HepG2 (cell line): Measurements from ENCODE around the gene IRF6. TPM values are rescaled to one million over a fixed set of nuclear protein-coding genes. Genes with fewer than 3 reads are reported as not detected.

Source experiments
- CBX1 ChIP-seq: IDR thresholded peaks from one replicate; pipeline ENCODE4 v1.6.1; 2016; ENCODE audit warnings: antibody characterized with exemption, low read depth
- CCDC6 ChIP-seq: sonication (generic); formaldehyde crosslinking; IDR thresholded peaks from 2 replicates; pipeline ENCODE4 v1.8.1; 2022; ENCODE audit warnings: mild to moderate bottlenecking, missing genetic modification reagents, moderate library complexity
- ELF3 ChIP-seq: IDR thresholded peaks from 2 replicates; pipeline ENCODE4 v1.6.1; 2016; ENCODE audit warnings: missing genetic modification reagents, missing compliant biosample characterization
- FOXO1 ChIP-seq: sonication (generic); formaldehyde crosslinking; IDR thresholded peaks from 2 replicates; pipeline ENCODE4 v1.4.0; 2020; ENCODE audit warnings: missing genetic modification reagents
- HDAC2 ChIP-seq: sonication (generic); formaldehyde crosslinking; IDR thresholded peaks from 2 replicates; pipeline ENCODE4 v1.4.0; 2020; ENCODE audit warnings: missing genetic modification reagents
- MIXL1 ChIP-seq: IDR thresholded peaks from 2 replicates; pipeline ENCODE4 v1.6.1; 2016
- NFKB2 ChIP-seq: sonication (generic); formaldehyde crosslinking; IDR thresholded peaks from 2 replicates; pipeline ENCODE4 v1.4.0; 2020; ENCODE audit warnings: missing genetic modification reagents, borderline replicate concordance
- NR2F2 ChIP-seq: IDR thresholded peaks from 2 replicates; pipeline ENCODE4 v1.6.1; 2012; ENCODE audit warnings: low read depth, inconsistent platforms, borderline replicate concordance
- NR3C1 ChIP-seq: sonication (generic); formaldehyde crosslinking; IDR thresholded peaks from 2 replicates; pipeline ENCODE4 v1.4.0; 2020; ENCODE audit warnings: missing genetic modification reagents
- PAX8 ChIP-seq: sonication (generic); formaldehyde crosslinking; IDR thresholded peaks from 2 replicates; pipeline ENCODE4 v1.8.0; 2022; ENCODE audit warnings: mild to moderate bottlenecking, missing genetic modification reagents, borderline replicate concordance
- POLR2G ChIP-seq: fragments of 200-400 bp; formaldehyde crosslinking; IDR thresholded peaks from 2 replicates; pipeline ENCODE4 v1.6.1; 2018; ENCODE audit warnings: mild to moderate bottlenecking, low read depth, low read length, moderate library complexity
- RXRA ChIP-seq: sonication (generic); formaldehyde crosslinking; IDR thresholded peaks from 2 replicates; pipeline ENCODE4 v1.5.1; 2020; ENCODE audit warnings: missing genetic modification reagents
- TARDBP ChIP-seq: sonication (generic); formaldehyde crosslinking; IDR thresholded peaks from 2 replicates; pipeline ENCODE4 v1.8.0; 2022; ENCODE audit warnings: mild to moderate bottlenecking, missing genetic modification reagents
- TBP ChIP-seq: sonication (generic); formaldehyde crosslinking; IDR thresholded peaks from 2 replicates; pipeline ENCODE4 v1.5.0; 2020; ENCODE audit warnings: missing genetic modification reagents
- ZNF124 ChIP-seq: sonication (generic); formaldehyde crosslinking; IDR thresholded peaks from 2 replicates; pipeline ENCODE4 v1.4.0; 2020; ENCODE audit warnings: missing genetic modification reagents
- ZNF331 ChIP-seq: sonication (generic); formaldehyde crosslinking; IDR thresholded peaks from 2 replicates; pipeline ENCODE4 v1.4.0; 2020; ENCODE audit warnings: missing genetic modification reagents
- ZNF343 ChIP-seq: sonication (generic); formaldehyde crosslinking; IDR thresholded peaks from 2 replicates; pipeline ENCODE4 v1.4.0; 2020; ENCODE audit warnings: mild to moderate bottlenecking, missing genetic modification reagents
- ZNF468 ChIP-seq: sonication (generic); formaldehyde crosslinking; IDR thresholded peaks from 2 replicates; pipeline ENCODE4 v1.8.0; 2022; ENCODE audit warnings: mild to moderate bottlenecking, moderate library complexity, missing genetic modification reagents
- ZNF563 ChIP-seq: sonication (generic); formaldehyde crosslinking; IDR thresholded peaks from 2 replicates; pipeline ENCODE4 v1.8.0; 2022; ENCODE audit warnings: mild to moderate bottlenecking, moderate library complexity, missing genetic modification reagents
- ZNF781 ChIP-seq: sonication (generic); formaldehyde crosslinking; IDR thresholded peaks from 2 replicates; pipeline ENCODE4 v1.5.1; 2020; ENCODE audit warnings: borderline replicate concordance, mild to moderate bottlenecking, missing genetic modification reagents; ENCODE audit errors: not compliant biosample characterization
- polyA plus RNA-seq, 8 experiments: library from polyadenylated mRNA; depleted of rRNA in 3 of 8; stranded (reverse) in 7 of 8; unstranded in 1 of 8; fragments of >200 nt; fragmentation: Illumina TruSeq in 4 of 8; extraction: Trizol in 4 of 8; gene quantifications; 2 replicates each; pipeline versions ENCODE4 v1.2.1 to v1.2.3, GENCODE V29; 2011 to 2016; ENCODE audit warnings: low read depth in 4 of 8, missing spikeins in 1 of 8, mixed read lengths in 1 of 8; ENCODE audit not compliant: insufficient read depth in 1 of 8
- total RNA-seq, 5 experiments: library from RNA; depleted of rRNA; stranded (reverse); fragments of >200 nt; fragmentation: Illumina TruSeq; extraction: Trizol; gene quantifications; 2 replicates each; pipeline ENCODE4 v1.2.3, GENCODE V29; 2016; ENCODE audit warnings: low read depth in 1 of 5
- TF ChIP-seq, protein P1 (sequence below): sonication (generic); formaldehyde crosslinking; IDR thresholded peaks from 2 replicates; pipeline ENCODE4 v1.4.0; 2020; ENCODE audit warnings: missing genetic modification reagents, borderline replicate concordance
- TF ChIP-seq, protein P2 (sequence below): sonication (generic); formaldehyde crosslinking; IDR thresholded peaks from 2 replicates; pipeline ENCODE4 v1.4.0; 2020; ENCODE audit warnings: missing genetic modification reagents, low read depth, mild to moderate bottlenecking, borderline replicate concordance
- TF ChIP-seq, protein P3 (sequence below): sonication (generic); formaldehyde crosslinking; IDR thresholded peaks from 2 replicates; pipeline ENCODE4 v1.4.0; 2020; ENCODE audit warnings: mild to moderate bottlenecking, missing genetic modification reagents

Gene IRF6
- total and polyA plus RNA-seq, 2 of the 13 experiments (the other 11 are each of a cell fraction or from before 2014, with no cell fraction given) = 0.02 TPM; not detected in 1

DNA sequence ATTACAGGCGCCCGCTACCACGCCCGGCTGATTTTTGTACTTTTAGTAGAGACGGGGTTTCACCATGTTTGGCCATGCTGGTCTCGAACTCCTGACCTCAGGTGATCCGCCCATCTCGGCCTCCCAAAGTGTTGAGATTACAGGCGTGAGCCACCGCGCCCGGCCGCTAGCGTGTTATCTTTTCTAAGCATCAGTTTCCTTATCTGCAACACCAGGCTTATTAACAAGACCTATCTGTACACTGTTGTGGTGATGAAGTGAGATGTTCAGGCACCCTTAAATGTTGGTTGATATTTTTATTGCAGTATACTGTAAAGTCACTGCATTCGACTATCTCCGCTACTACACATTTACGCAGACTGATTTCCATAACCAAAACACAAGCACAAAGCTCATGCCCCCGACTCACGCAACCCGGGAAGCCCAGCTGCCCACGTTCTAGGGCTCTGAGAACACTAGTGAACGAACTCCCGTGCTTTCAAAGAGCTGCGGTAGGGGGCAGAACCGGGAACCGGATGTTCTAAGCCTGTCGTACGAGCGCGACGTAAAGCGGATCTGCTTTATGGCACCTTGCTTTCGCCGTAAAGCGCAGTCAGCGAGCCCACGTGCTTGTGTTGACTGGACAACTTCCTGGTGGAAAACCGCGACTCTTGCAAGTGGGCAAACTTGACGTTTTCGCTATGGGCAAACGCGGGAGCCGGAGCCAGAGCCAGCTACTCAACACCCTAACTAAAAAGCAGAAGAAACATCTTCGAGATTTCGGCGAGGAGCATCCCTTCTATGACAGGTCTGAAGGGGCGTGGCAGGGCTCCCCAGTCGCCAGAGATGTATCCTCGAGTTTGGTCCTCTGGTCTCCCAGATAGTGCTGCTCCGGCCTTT is 21.7 kb upstream of the IRF6 start, which contains the start of gene UTP25 (continued):
- TF ChIP-seq TBP (no peak), CCDC6 (CRISPR knock-in tag) (peak; percentile 53; the same call in 1 of the 2 replicates), RXRA (CRISPR knock-in tag) (0 out of 2 replicates have a peak, but pooled peaks have one; percentile 30), ZNF124 (CRISPR knock-in tag) (peak; percentile 37; the same call in 1 of the 2 replicates), POLR2G (peak; percentile 83), ZNF331 (CRISPR knock-in tag) (peak; percentile 80; the same call in 1 of the 2 replicates), HDAC2 (CRISPR knock-in tag) (peak; percentile 88), TARDBP (CRISPR knock-in tag) (peak; percentile 79), CBX1 (peak; percentile 76), NR3C1 (no peak), ZNF343 (CRISPR knock-in tag) (0 out of 2 replicates have a peak, but pooled peaks have one; percentile 71), ZNF468 (peak; percentile 41; the same call in 1 of the 2 replicates), NR2F2 (peak; percentile 54; the same call in 1 of the 2 replicates), ELF3 (CRISPR knock-in tag) (peak; percentile 99), ZNF563 (CRISPR knock-in tag) (0 out of 2 replicates have a peak, but pooled peaks have one; percentile 16), NFKB2 (CRISPR knock-in tag) (peak; percentile 27; the same call in 1 of the 2 replicates), ZNF781 (CRISPR knock-in tag) (peak; percentile 44), FOXO1 (CRISPR knock-in tag) (peak; percentile 74; the same call in 1 of the 2 replicates), PAX8 (CRISPR knock-in tag) (no peak), MIXL1 (CRISPR knock-in tag) (peak; percentile 41; the same call in 1 of the 2 replicates)
- TF ChIP-seq, protein P1, sequence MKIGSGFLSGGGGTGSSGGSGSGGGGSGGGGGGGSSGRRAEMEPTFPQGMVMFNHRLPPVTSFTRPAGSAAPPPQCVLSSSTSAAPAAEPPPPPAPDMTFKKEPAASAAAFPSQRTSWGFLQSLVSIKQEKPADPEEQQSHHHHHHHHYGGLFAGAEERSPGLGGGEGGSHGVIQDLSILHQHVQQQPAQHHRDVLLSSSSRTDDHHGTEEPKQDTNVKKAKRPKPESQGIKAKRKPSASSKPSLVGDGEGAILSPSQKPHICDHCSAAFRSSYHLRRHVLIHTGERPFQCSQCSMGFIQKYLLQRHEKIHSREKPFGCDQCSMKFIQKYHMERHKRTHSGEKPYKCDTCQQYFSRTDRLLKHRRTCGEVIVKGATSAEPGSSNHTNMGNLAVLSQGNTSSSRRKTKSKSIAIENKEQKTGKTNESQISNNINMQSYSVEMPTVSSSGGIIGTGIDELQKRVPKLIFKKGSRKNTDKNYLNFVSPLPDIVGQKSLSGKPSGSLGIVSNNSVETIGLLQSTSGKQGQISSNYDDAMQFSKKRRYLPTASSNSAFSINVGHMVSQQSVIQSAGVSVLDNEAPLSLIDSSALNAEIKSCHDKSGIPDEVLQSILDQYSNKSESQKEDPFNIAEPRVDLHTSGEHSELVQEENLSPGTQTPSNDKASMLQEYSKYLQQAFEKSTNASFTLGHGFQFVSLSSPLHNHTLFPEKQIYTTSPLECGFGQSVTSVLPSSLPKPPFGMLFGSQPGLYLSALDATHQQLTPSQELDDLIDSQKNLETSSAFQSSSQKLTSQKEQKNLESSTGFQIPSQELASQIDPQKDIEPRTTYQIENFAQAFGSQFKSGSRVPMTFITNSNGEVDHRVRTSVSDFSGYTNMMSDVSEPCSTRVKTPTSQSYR (CRISPR knock-in tag) = peak; percentile 24; the same call in 1 of the 2 replicates
- TF ChIP-seq, protein P2, sequence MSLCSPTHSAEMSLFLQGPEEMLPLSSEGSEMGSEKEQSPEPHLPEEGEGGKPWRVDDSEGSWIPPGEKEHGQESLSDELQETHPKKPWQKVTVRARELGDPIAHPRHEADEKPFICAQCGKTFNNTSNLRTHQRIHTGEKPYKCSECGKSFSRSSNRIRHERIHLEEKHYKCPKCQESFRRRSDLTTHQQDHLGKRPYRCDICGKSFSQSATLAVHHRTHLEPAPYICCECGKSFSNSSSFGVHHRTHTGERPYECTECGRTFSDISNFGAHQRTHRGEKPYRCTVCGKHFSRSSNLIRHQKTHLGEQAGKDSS (CRISPR knock-in tag) = no peak; the same call in 1 of the 2 replicates
- TF ChIP-seq, protein P3, sequence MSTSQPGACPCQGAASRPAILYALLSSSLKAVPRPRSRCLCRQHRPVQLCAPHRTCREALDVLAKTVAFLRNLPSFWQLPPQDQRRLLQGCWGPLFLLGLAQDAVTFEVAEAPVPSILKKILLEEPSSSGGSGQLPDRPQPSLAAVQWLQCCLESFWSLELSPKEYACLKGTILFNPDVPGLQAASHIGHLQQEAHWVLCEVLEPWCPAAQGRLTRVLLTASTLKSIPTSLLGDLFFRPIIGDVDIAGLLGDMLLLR (CRISPR knock-in tag) = peak; percentile 99; the same call in 1 of the 2 replicates
